IMR-90 (cell line): ENCODE results near the gene CYP11A1. TPM values are rescaled to one million over a fixed set of nuclear protein-coding genes. Genes with fewer than 3 reads are reported as not detected.
A peak's percentile ranks its signal among the peaks of the same experiment; 100 is the strongest.

Experiments
- ATAC-seq: fragments of 200-7000 bp; cut with Tn5 transposase; 2 replicates; pipeline ENCODE4 v1.9.1; 2020; ENCODE audit warnings: low read depth, mild to moderate bottlenecking, moderate library complexity
- BruUV-seq: library from RNA; stranded (reverse); fragments of 400-500 nt; replicated peaks from 2 replicates; lab custom pipeline; 2021; lab: Mats Ljungman, UMichigan
- CTCF ChIA-PET: fragments of 300-600 bp; formaldehyde crosslinking; extraction: SDS; loops from one replicate; lab custom pipeline; 2021; ENCODE audit warnings: antibody characterized with exemption; lab: Yijun Ruan, JAX
- POLR2A ChIA-PET: fragments of 300-600 bp; sonication (Branson Sonifier 250); formaldehyde crosslinking; loops from one replicate; lab custom pipeline; 2022; ENCODE audit warnings: antibody characterized with exemption; ENCODE audit not compliant: unreplicated experiment; lab: Charles Lee
- DNase-seq: peaks from one replicate; pipeline ENCODE4 v3.0.0; 2013
- H2AFZ ChIP-seq: replicated peaks from 2 replicates; pipeline ENCODE3; 2013; ENCODE audit warnings: low read length, mild to moderate bottlenecking; ENCODE audit not compliant: poor library complexity
- H2AK5ac ChIP-seq: 2 replicates; pipeline ENCODE4 v1.6.1; 2013; ENCODE audit warnings: low read depth, low read length, inconsistent platforms
- H2AK9ac ChIP-seq: replicated peaks from 2 replicates; pipeline ENCODE3; 2013; ENCODE audit warnings: mild to moderate bottlenecking, low read depth, low read length, moderate library complexity; ENCODE audit not compliant: poor library complexity
- H2BK120ac ChIP-seq: 2 replicates; pipeline ENCODE4 v1.6.1; 2013; ENCODE audit warnings: low read depth, low read length, inconsistent platforms
- H2BK15ac ChIP-seq: 3 replicates; pipeline ENCODE4 v1.6.1; 2013; ENCODE audit warnings: low read depth, low read length, inconsistent platforms
- H2BK20ac ChIP-seq: 2 replicates; pipeline ENCODE4 v1.6.1; 2013; ENCODE audit warnings: low read depth, mild to moderate bottlenecking, inconsistent platforms, low read length, moderate library complexity
- H2BK5ac ChIP-seq: 2 replicates; pipeline ENCODE4 v1.6.1; 2013; ENCODE audit warnings: mild to moderate bottlenecking, low read depth, low read length, inconsistent platforms; ENCODE audit not compliant: poor library complexity, severe bottlenecking
- H3K14ac ChIP-seq: replicated peaks from 2 replicates; pipeline ENCODE4 v1.6.1; 2013; ENCODE audit warnings: low read depth, low read length, inconsistent platforms
- H3K18ac ChIP-seq: 2 replicates; pipeline ENCODE4 v1.6.1; 2013; ENCODE audit warnings: low read depth, low read length, control low read depth
- H3K23ac ChIP-seq: 2 replicates; pipeline ENCODE4 v1.6.1; 2013; ENCODE audit warnings: low read depth, low read length, inconsistent platforms
- H3K27ac ChIP-seq: 2 replicates; pipeline ENCODE4 v1.5.1; 2013; ENCODE audit warnings: mild to moderate bottlenecking, control low read depth, low read length; ENCODE audit not compliant: insufficient read depth
- H3K27me3 ChIP-seq: 2 replicates; pipeline ENCODE4 v1.6.1; 2013; ENCODE audit warnings: low read length; ENCODE audit not compliant: control insufficient read depth, insufficient read depth
- H3K36me3 ChIP-seq: 2 replicates; pipeline ENCODE4 v1.6.1; 2013; ENCODE audit warnings: low read length, mixed read lengths; ENCODE audit not compliant: control insufficient read depth, insufficient read depth
- H3K4ac ChIP-seq: 2 replicates; pipeline ENCODE4 v1.6.1; 2013; ENCODE audit warnings: low read depth, low read length, inconsistent platforms
- H3K4me1 ChIP-seq: 2 replicates; pipeline ENCODE4 v1.6.1; 2013; ENCODE audit warnings: low read length, mixed read lengths; ENCODE audit not compliant: control insufficient read depth, insufficient read depth
- H3K4me2 ChIP-seq: 2 replicates; pipeline ENCODE4 v1.6.1; 2013; ENCODE audit warnings: low read depth, mild to moderate bottlenecking, control low read depth, low read length, moderate library complexity
- H3K4me3 ChIP-seq: 2 replicates; pipeline ENCODE4 v1.5.1; 2013; ENCODE audit warnings: low read depth, mild to moderate bottlenecking, control low read depth, low read length, moderate library complexity; ENCODE audit not compliant: insufficient read depth
- H3K56ac ChIP-seq: 2 replicates; pipeline ENCODE4 v1.6.1; 2013; ENCODE audit warnings: low read length, inconsistent platforms; ENCODE audit not compliant: insufficient read depth; ENCODE audit errors: extremely low read depth
- H3K79me1 ChIP-seq, 2 experiments: 2 replicates each; pipeline ENCODE4 v1.6.1; 2013; ENCODE audit warnings: low read length in 2 of 2, inconsistent platforms in 1 of 2, low read depth in 1 of 2
- H3K9ac ChIP-seq: 2 replicates; pipeline ENCODE4 v1.6.1; 2013; ENCODE audit warnings: low read depth, low read length, control low read depth
- H3K9me1 ChIP-seq: 2 replicates; pipeline ENCODE4 v1.6.1; 2013; ENCODE audit warnings: low read length, inconsistent platforms; ENCODE audit not compliant: insufficient read depth
- H3K9me3 ChIP-seq: 2 replicates; pipeline ENCODE4 v1.6.1; 2013; ENCODE audit warnings: low read length; ENCODE audit not compliant: control insufficient read depth, insufficient read depth
- H4K20me1 ChIP-seq: 2 replicates; pipeline ENCODE4 v1.6.1; 2013; ENCODE audit warnings: low read length, inconsistent platforms; ENCODE audit not compliant: insufficient read depth
- H4K5ac ChIP-seq: 2 replicates; pipeline ENCODE4 v1.6.1; 2013; ENCODE audit warnings: mild to moderate bottlenecking, low read depth, low read length, control low read depth
- H4K8ac ChIP-seq, 2 experiments: 2 replicates each; pipeline ENCODE4 v1.6.1; 2013; ENCODE audit warnings: low read depth in 2 of 2, low read length in 2 of 2, control low read depth in 1 of 2, inconsistent platforms in 1 of 2
- H4K91ac ChIP-seq: 2 replicates; pipeline ENCODE4 v1.6.1; 2013; ENCODE audit warnings: low read depth, low read length, inconsistent platforms; ENCODE audit not compliant: insufficient read depth
- BHLHE40 ChIP-seq: fragments of 150-350 bp; IDR thresholded peaks from 2 replicates; pipeline ENCODE4 v1.6.1; 2016; ENCODE audit warnings: mild to moderate bottlenecking, low read depth, low read length
- CEBPB ChIP-seq: IDR thresholded peaks from 2 replicates; pipeline ENCODE4 v1.6.1; 2012; ENCODE audit warnings: low read depth, low read length, improper control_type of control experiment
- CHD1 ChIP-seq: IDR thresholded peaks from 2 replicates; pipeline ENCODE4 v1.6.1; 2012; ENCODE audit warnings: low read depth, low read length, improper control_type of control experiment
- FOS ChIP-seq: fragments of 150-350 bp; IDR thresholded peaks from 2 replicates; pipeline ENCODE4 v1.6.1; 2016; ENCODE audit warnings: low read depth, low read length
- MAFK ChIP-seq: IDR thresholded peaks from 2 replicates; pipeline ENCODE4 v1.6.1; 2012; ENCODE audit warnings: low read depth, low read length, improper control_type of control experiment
- MAZ ChIP-seq: IDR thresholded peaks from 2 replicates; pipeline ENCODE4 v1.6.1; 2012; ENCODE audit warnings: low read depth, mild to moderate bottlenecking, low read length, improper control_type of control experiment, moderate library complexity, borderline replicate concordance
- MXI1 ChIP-seq: IDR thresholded peaks from 2 replicates; pipeline ENCODE4 v1.6.1; 2012; ENCODE audit warnings: low read depth, mild to moderate bottlenecking, low read length, moderate library complexity, borderline replicate concordance
- NFE2L2 ChIP-seq: fragments of 150-350 bp; IDR thresholded peaks from 2 replicates; pipeline ENCODE4 v1.6.1; 2016; ENCODE audit warnings: low read depth, mild to moderate bottlenecking, low read length
- POLR2A ChIP-seq: IDR thresholded peaks from 2 replicates; pipeline ENCODE4 v1.6.1; 2012; ENCODE audit warnings: mild to moderate bottlenecking, low read depth, low read length
- RAD21 ChIP-seq: IDR thresholded peaks from 2 replicates; pipeline ENCODE4 v1.6.1; 2012; ENCODE audit warnings: low read length, improper control_type of control experiment
- RCOR1 ChIP-seq: IDR thresholded peaks from 2 replicates; pipeline ENCODE4 v1.6.1; 2012; ENCODE audit warnings: mild to moderate bottlenecking, low read length, improper control_type of control experiment; ENCODE audit not compliant: insufficient replicate concordance
- RFX5 ChIP-seq: IDR thresholded peaks from 2 replicates; pipeline ENCODE4 v1.8.0; 2012; ENCODE audit warnings: low read depth, mild to moderate bottlenecking, low read length, moderate library complexity
- WGBS, 2 experiments: methylation state at CpG; one replicate each; pipeline versions ENCODE4 v1.1.5 to v1.1.7; 2013; ENCODE audit warnings: missing lambda C conversion rate in 2 of 2; ENCODE audit not compliant: insufficient read length in 1 of 2; ENCODE audit errors: extremely low coverage in 2 of 2; 5-methylcytosine and 5-hydroxymethylcytosine counted together
- dilution Hi-C: fragments of 300-500 bp; cut with HindIII; formaldehyde crosslinking; loops from one replicate; pipeline ENCODE4 v1.14.3; 2018; ENCODE audit warnings: low sequenced_read_pairs; ENCODE audit not compliant: unreplicated experiment
- in situ Hi-C: fragments of 300-500 bp; cut with MboI; formaldehyde crosslinking; loops from 3 replicates; pipeline ENCODE4 v1.14.3; 2019; ENCODE audit warnings: low sequenced_read_pairs, inconsistent platforms, mixed read lengths
- intact Hi-C: fragments of 100-400 bp; cut with micrococcal nuclease; formaldehyde crosslinking; loops from 2 replicates; pipeline ENCODE4 v1.10.0; 2022
- polyA plus RNA-seq, 3 experiments: library from polyadenylated mRNA; depleted of rRNA; stranded (reverse); fragments of >200 nt; gene quantifications; 2 replicates each; pipeline ENCODE4 v1.2.3, GENCODE V29; 2012; ENCODE audit warnings: low replicate concordance in 1 of 3
- total RNA-seq: library from RNA; depleted of rRNA; stranded (reverse); fragments of >200 nt; gene quantifications from 2 replicates; pipeline ENCODE4 v1.2.3, GENCODE V29; 2012
- TF ChIP-seq, protein P1 (sequence below): fragments of 150-350 bp; IDR thresholded peaks from 2 replicates; pipeline ENCODE4 v1.6.1; 2017; ENCODE audit warnings: mild to moderate bottlenecking, antibody characterized with exemption, low read length, low read depth
- TF ChIP-seq, protein P2 (sequence below): conservative IDR thresholded peaks from 2 replicates; pipeline ENCODE4 v1.5.1; 2012; ENCODE audit warnings: mild to moderate bottlenecking, low read depth, low read length, improper control_type of control experiment

Gene CYP11A1
- total and polyA plus RNA-seq, 2 of the 4 experiments (the other 2 are of a cell fraction) = 0.18 to 0.50 TPM

DNA sequence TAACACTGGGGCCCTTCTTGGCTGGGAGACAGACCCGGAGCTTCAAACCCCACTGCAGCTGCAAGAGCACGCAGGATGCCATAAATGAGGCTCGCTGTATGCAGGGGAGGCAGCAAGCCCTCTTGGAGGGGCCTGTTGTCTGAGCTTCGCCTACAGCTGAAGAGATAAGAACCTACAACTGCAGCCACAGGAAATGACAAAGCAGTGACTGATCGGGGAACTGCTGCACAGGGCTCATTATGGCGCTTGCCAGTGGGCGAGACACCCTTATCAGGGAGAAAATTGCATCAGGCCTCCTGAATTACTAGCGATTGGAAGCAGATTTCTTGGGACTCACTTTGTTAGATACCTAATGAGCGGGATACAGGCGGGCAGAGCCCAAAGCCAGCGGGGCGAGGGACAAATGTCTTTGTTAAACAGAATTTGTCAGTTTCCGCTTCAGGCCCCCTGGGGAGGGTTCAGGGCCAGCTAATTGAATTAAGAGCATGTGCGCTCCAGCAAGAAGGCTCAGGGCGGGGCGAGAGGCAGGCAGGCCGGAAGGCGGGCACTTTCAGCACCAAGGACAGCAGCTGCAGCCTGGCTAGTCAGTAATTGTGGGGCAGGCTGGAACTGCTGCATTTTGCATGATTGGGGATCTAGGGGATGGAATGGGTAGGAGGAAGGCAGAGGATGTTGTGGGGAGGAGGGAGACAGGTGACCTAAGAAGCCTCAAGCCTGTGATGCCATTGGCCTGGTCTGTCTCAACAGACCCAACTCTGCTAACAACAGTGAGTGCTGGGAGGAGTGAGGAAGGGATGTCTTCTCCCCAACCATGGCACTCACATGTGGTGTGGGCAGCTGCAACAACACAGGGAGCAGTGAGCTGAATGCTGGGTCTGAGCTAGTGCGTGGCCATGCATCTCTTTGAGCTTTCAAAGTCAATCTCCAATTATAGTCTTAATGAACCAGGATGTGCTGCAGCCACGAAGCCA lies 76.1 kb downstream of the CYP11A1 start:
- TF ChIP-seq CHD1 (no peak), POLR2A (no peak), BHLHE40 (no peak), FOS (no peak), MXI1 (peak; percentile 87; the same call in 1 of the 2 replicates), MAFK (no peak), RFX5 (peak; percentile 52; the same call in 1 of the 2 replicates), RAD21 (0 out of 2 replicates have a peak, but pooled peaks have one; percentile 18), RCOR1 (peak; percentile 58), NFE2L2 (no peak), MAZ (peak; percentile 89), CEBPB (peak; percentile 24; the same call in 1 of the 2 replicates)
- TF ChIP-seq, protein P1, sequence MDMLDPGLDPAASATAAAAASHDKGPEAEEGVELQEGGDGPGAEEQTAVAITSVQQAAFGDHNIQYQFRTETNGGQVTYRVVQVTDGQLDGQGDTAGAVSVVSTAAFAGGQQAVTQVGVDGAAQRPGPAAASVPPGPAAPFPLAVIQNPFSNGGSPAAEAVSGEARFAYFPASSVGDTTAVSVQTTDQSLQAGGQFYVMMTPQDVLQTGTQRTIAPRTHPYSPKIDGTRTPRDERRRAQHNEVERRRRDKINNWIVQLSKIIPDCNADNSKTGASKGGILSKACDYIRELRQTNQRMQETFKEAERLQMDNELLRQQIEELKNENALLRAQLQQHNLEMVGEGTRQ = no peak
- TF ChIP-seq, protein P2, sequence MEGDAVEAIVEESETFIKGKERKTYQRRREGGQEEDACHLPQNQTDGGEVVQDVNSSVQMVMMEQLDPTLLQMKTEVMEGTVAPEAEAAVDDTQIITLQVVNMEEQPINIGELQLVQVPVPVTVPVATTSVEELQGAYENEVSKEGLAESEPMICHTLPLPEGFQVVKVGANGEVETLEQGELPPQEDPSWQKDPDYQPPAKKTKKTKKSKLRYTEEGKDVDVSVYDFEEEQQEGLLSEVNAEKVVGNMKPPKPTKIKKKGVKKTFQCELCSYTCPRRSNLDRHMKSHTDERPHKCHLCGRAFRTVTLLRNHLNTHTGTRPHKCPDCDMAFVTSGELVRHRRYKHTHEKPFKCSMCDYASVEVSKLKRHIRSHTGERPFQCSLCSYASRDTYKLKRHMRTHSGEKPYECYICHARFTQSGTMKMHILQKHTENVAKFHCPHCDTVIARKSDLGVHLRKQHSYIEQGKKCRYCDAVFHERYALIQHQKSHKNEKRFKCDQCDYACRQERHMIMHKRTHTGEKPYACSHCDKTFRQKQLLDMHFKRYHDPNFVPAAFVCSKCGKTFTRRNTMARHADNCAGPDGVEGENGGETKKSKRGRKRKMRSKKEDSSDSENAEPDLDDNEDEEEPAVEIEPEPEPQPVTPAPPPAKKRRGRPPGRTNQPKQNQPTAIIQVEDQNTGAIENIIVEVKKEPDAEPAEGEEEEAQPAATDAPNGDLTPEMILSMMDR = no peak
- H2AFZ ChIP-seq = no peak overlapping the region
- no peak overlapping the region for H2BK20ac ChIP-seq
- H3K27ac ChIP-seq = no peak overlapping the region
- intact Hi-C loops = loop anchor here (1.0 kb wide), 1 partner anchor 26 kb away; no protein-coding TSS in a partner anchor
- H3K36me3 ChIP-seq = no peaks in the 10 kb centered on the region
- no peaks in the 10 kb centered on the region for H3K4me1 ChIP-seq
- H3K18ac ChIP-seq = no peak overlapping the region
- CTCF ChIA-PET = interaction anchor here (0.6 kb wide), 1 partner anchor 374 kb away, joined by 3 read pairs; no protein-coding TSS in a partner anchor
- no peaks in the 10 kb centered on the region for H3K9me3 ChIP-seq
- dilution Hi-C loops = no loop called here
- no peak overlapping the region for H3K4ac ChIP-seq
- no peak overlapping the region for H4K91ac ChIP-seq
- ATAC-seq (peak; percentile 99), DNase-seq (peak; percentile 68)
- H3K4me3 ChIP-seq = no peak overlapping the region
- H4K5ac ChIP-seq = no peak overlapping the region
- no TSS peak for BruUV-seq
- no peak overlapping the region for H3K14ac ChIP-seq
- H4K8ac ChIP-seq = no peak overlapping the region
- H2AK9ac ChIP-seq = no peak overlapping the region
- 4% methylated on average over 8 of the region's 20 CpGs; no CpG with 5 or more reads in 1 of the 2 experiments for WGBS, 2 experiments
- no peaks in the 10 kb centered on the region for H3K9me1 ChIP-seq
- H2AK5ac ChIP-seq = no peak overlapping the region
- POLR2A ChIA-PET = no interaction called here
- H3K27me3 ChIP-seq = peaks cover 33% of the 10 kb centered on the region
- H2BK15ac ChIP-seq = no peak overlapping the region
- no peak overlapping the region for H2BK5ac ChIP-seq
- H3K79me1 ChIP-seq = no peaks in the 10 kb centered on the region
- no peaks in the 10 kb centered on the region for H4K20me1 ChIP-seq
- no peak overlapping the region for H3K23ac ChIP-seq
- no peak overlapping the region for H2BK120ac ChIP-seq
- no peak overlapping the region for H3K9ac ChIP-seq
- no peak overlapping the region for H3K56ac ChIP-seq
- in situ Hi-C loops = no loop called here
- H3K4me2 ChIP-seq = no peak overlapping the region
